Umbilical cord (tissue), 2 donors: ENCODE measurements around the gene KLK6. TPM values are rescaled to one million over a fixed set of nuclear protein-coding genes. Genes with fewer than 3 reads are reported as not detected.

Experiments
- DNase-seq: peaks from one replicate; pipeline ENCODE4 v3.0.0-alpha.2; 2015; ENCODE audit warnings: low spot score
- total RNA-seq: library from RNA; depleted of rRNA; stranded (reverse); fragments of >200 nt; gene quantifications from one replicate; pipeline ENCODE4 v1.2.3, GENCODE V29; 2014; ENCODE audit warnings: low replicate concordance; ENCODE audit not compliant: insufficient read depth

Gene KLK6
- total RNA-seq, 1 donor from 2014 or later = not detected

GRCh38 chr19:50952910-50953309 lies 16.5 kb downstream of the KLK6 start, which contains the start of gene KLK5:
TSS of gene KLK5 (minus strand) at chr19:50953038. CDS start at chr19:50952657, 381 bp downstream.
- DNase-seq = no peak

- DNase-seq = no peak
These were observed 19.5 kb downstream of the KLK6 start for GRCh38 chr19:50949861-50950260.

- no peak for DNase-seq
These were observed 22.3 kb downstream of the KLK6 start for GRCh38 chr19:50947123-50947522.

- DNase-seq = no peak
These were observed 24.6 kb downstream of the KLK6 start for GRCh38 chr19:50944795-50945194.

GRCh38 chr19:50943074-50943828 lies 26.1 kb downstream of the KLK6 start:
- no peak for DNase-seq

- DNase-seq = no peak
These were observed 29.8 kb downstream of the KLK6 start for GRCh38 chr19:50939596-50939995.

- no peak for DNase-seq
These were observed 35.8 kb downstream of the KLK6 start for GRCh38 chr19:50933640-50934039.

GRCh38 chr19:50932690-50933083 lies 36.7 kb downstream of the KLK6 start:
- no peak for DNase-seq

GRCh38 chr19:50932018-50932689 lies 37.2 kb downstream of the KLK6 start:
- DNase-seq = no peak

- no peak for DNase-seq
These were observed 38.4 kb downstream of the KLK6 start for GRCh38 chr19:50931023-50931422.

GRCh38 chr19:50928831-50929230 lies 40.6 kb downstream of the KLK6 start:
- DNase-seq = no peak

GRCh38 chr19:50926144-50926543 lies 43.2 kb downstream of the KLK6 start:
- DNase-seq = no peak

GRCh38 chr19:50925734-50926133 lies 43.7 kb downstream of the KLK6 start:
- no peak for DNase-seq

- no peak for DNase-seq
These were observed 44.8 kb downstream of the KLK6 start for GRCh38 chr19:50924586-50924985.

GRCh38 chr19:50922317-50922853 lies 47.0 kb downstream of the KLK6 start:
- DNase-seq = peak; percentile 74

- DNase-seq = no peak
These were observed 47.7 kb downstream of the KLK6 start for GRCh38 chr19:50921426-50922316.

GRCh38 chr19:50916069-50916468 lies 53.3 kb downstream of the KLK6 start:
- DNase-seq = no peak

- DNase-seq = no peak
These were observed 56.4 kb downstream of the KLK6 start for GRCh38 chr19:50912727-50913716.

- DNase-seq = no peak
These were observed 57.2 kb downstream of the KLK6 start for GRCh38 chr19:50912102-50912599.
